Lower lobe of right lung (tissue), 2 donors: ENCODE measurements around the gene IQGAP2. TPM values are rescaled to one million over a fixed set of nuclear protein-coding genes. Genes with fewer than 3 reads are reported as not detected.

ENCODE experiments used
- ATAC-seq, 2 donors: fragments of 200-7000 bp; cut with Tn5 transposase; one replicate each; pipeline ENCODE4 v1.9.1; 2020 to 2022; ENCODE audit warnings: mild to moderate bottlenecking in 2 of 2, moderate library complexity in 2 of 2
- DNase-seq: peaks from one replicate; pipeline ENCODE4 v3.0.0-alpha.2; 2020
- H3K27ac ChIP-seq: fragments of 200-600 bp; one replicate; pipeline ENCODE4 v1.8.0; 2022
- H3K27me3 ChIP-seq: fragments of 200-600 bp; one replicate; pipeline ENCODE4 v1.8.0; 2022; ENCODE audit warnings: low read depth
- H3K36me3 ChIP-seq: fragments of 200-600 bp; one replicate; pipeline ENCODE4 v1.8.0; 2022; ENCODE audit warnings: mild to moderate bottlenecking
- H3K4me1 ChIP-seq: fragments of 200-600 bp; one replicate; pipeline ENCODE4 v1.8.0; 2022
- H3K4me3 ChIP-seq: fragments of 200-600 bp; one replicate; pipeline ENCODE4 v1.8.0; 2022; ENCODE audit warnings: mild to moderate bottlenecking
- H3K9me3 ChIP-seq: fragments of 200-600 bp; one replicate; pipeline ENCODE4 v1.8.0; 2022
- CTCF ChIP-seq: fragments of 200-600 bp; IDR thresholded peaks from one replicate; pipeline ENCODE4 v1.8.0; 2022; ENCODE audit warnings: antibody characterized with exemption, mild to moderate bottlenecking
- intact Hi-C: fragments of 100-400 bp; cut with DNase I; formaldehyde crosslinking; loops from one replicate; pipeline ENCODE4 v1.11.0; 2022
- total RNA-seq: library from RNA; stranded (reverse); fragmentation: NEBNext Ultra II Directional; extraction: Animal tissue kit (Norgen Biotek cat#: 25700); gene quantifications from one replicate; pipeline ENCODE4 v1.2.1, GENCODE V29; 2021
- donor health status: DM: no; HTN: yes; CAD: no; lungs with severe emphysema.

Gene IQGAP2
- total RNA-seq, 1 donor from 2014 or later = 42.0 TPM

- DNase-seq (no peak), ATAC-seq (no peak)
- Histone ChIP-seq H3K27me3 (no peaks in the 10 kb centered on the region), H3K27ac (no peak overlapping the region), H3K36me3 (no peaks in the 10 kb centered on the region), H3K4me3 (no peak overlapping the region), H3K9me3 (no peaks in the 10 kb centered on the region), H3K4me1 (no peaks in the 10 kb centered on the region)
- no peak for TF ChIP-seq CTCF
- intact Hi-C loops = no loop called here
These were observed 168.5 kb downstream of the IQGAP2 start for GRCh38 chr5:76571559-76571958.

- DNase-seq (no peak), ATAC-seq (no peak)
- intact Hi-C loops = no loop called here
- Histone ChIP-seq H3K4me3 (no peak overlapping the region), H3K27ac (no peak overlapping the region), H3K9me3 (no peaks in the 10 kb centered on the region), H3K27me3 (no peaks in the 10 kb centered on the region), H3K36me3 (no peaks in the 10 kb centered on the region), H3K4me1 (no peaks in the 10 kb centered on the region)
- TF ChIP-seq CTCF = no peak
These were observed 173.4 kb downstream of the IQGAP2 start for GRCh38 chr5:76576450-76576849.

GRCh38 chr5:76576996-76577395 lies 173.9 kb downstream of the IQGAP2 start:
- H3K27me3 ChIP-seq = no peaks in the 10 kb centered on the region
- no peak for TF ChIP-seq CTCF
- no peak overlapping the region for H3K4me3 ChIP-seq
- no peak for ATAC-seq
- no peaks in the 10 kb centered on the region for H3K9me3 ChIP-seq
- intact Hi-C loops = no loop called here
- no peaks in the 10 kb centered on the region for H3K36me3 ChIP-seq
- no peaks in the 10 kb centered on the region for H3K4me1 ChIP-seq
- H3K27ac ChIP-seq = no peak overlapping the region
- DNase-seq = no peak

GRCh38 chr5:76579166-76579937 lies 176.3 kb downstream of the IQGAP2 start:
- no peak for DNase-seq
- Histone ChIP-seq H3K9me3 (no peaks in the 10 kb centered on the region), H3K36me3 (no peaks in the 10 kb centered on the region), H3K4me3 (no peak overlapping the region), H3K27ac (no peak overlapping the region), H3K4me1 (peaks cover 10% of the 10 kb centered on the region), H3K27me3 (no peaks in the 10 kb centered on the region)
- no peak for ATAC-seq
- TF ChIP-seq CTCF = no peak
- intact Hi-C loops = no loop called here

- no peaks in the 10 kb centered on the region for H3K9me3 ChIP-seq
- H3K27me3 ChIP-seq = no peaks in the 10 kb centered on the region
- H3K36me3 ChIP-seq = no peaks in the 10 kb centered on the region
- DNase-seq (no peak), ATAC-seq (no peak)
- no peak overlapping the region for H3K27ac ChIP-seq
- no peak overlapping the region for H3K4me3 ChIP-seq
- intact Hi-C loops = no loop called here
- H3K4me1 ChIP-seq = peaks cover 10% of the 10 kb centered on the region
- TF ChIP-seq CTCF = no peak
These were observed 177.9 kb downstream of the IQGAP2 start for GRCh38 chr5:76580981-76581380.
